GM20431 (cell line): ENCODE measurements around the gene CDK3.

Source experiments
- in situ Hi-C: fragments of 300-500 bp; cut with MseI, MboI; formaldehyde crosslinking; loops from one replicate; pipeline ENCODE4 v1.15.0; 2020; ENCODE audit warnings: low sequenced_read_pairs; ENCODE audit not compliant: unreplicated experiment

CDK3 gene

GRCh38 chr17:76011951-76012350, 11.3 kb downstream of the CDK3 start:
- in situ Hi-C loops, result loop anchor here (10.0 kb wide), 1 partner anchor 283 kb away; no protein-coding TSS in a partner anchor

GRCh38 chr17:76013377-76013932, 12.8 kb downstream of the CDK3 start:
- in situ Hi-C loops, result loop anchor here (10.0 kb wide), 1 partner anchor 281 kb away; no protein-coding TSS in a partner anchor

- in situ Hi-C loops, result loop anchor here (10.0 kb wide), 1 partner anchor 280 kb away; no protein-coding TSS in a partner anchor
Measured at GRCh38 chr17:76014100-76014924, 13.7 kb downstream of the CDK3 start.

- in situ Hi-C loops, result loop anchor here (10.0 kb wide), 1 partner anchor 280 kb away; no protein-coding TSS in a partner anchor
Measured at GRCh38 chr17:76014925-76015261, 14.2 kb downstream of the CDK3 start.

- in situ Hi-C loops, result loop anchor here (10.0 kb wide), 1 partner anchor 277 kb away; no protein-coding TSS in a partner anchor
Measured at GRCh38 chr17:76017481-76018339, 17.1 kb downstream of the CDK3 start.

- in situ Hi-C loops, result loop anchor here (10.0 kb wide), 1 partner anchor 276 kb away; no protein-coding TSS in a partner anchor
Measured at GRCh38 chr17:76018340-76018680, 17.7 kb downstream of the CDK3 start.

GRCh38 chr17:76018801-76019200, 18.1 kb downstream of the CDK3 start:
- in situ Hi-C loops, result loop anchor here (10.0 kb wide), 1 partner anchor 276 kb away; no protein-coding TSS in a partner anchor

GRCh38 chr17:76019833-76020467, 19.3 kb downstream of the CDK3 start:
- in situ Hi-C loops, result loop anchor here (10.0 kb wide), 1 partner anchor 275 kb away; no protein-coding TSS in a partner anchor

- in situ Hi-C loops, result no loop called here
Measured at GRCh38 chr17:76022285-76022684, 21.6 kb downstream of the CDK3 start.

- in situ Hi-C loops, result no loop called here
Measured at GRCh38 chr17:76022973-76023899, 22.6 kb downstream of the CDK3 start.

- in situ Hi-C loops, result no loop called here
Measured at GRCh38 chr17:76023900-76024237, 23.2 kb downstream of the CDK3 start.

- in situ Hi-C loops, result no loop called here
Measured at GRCh38 chr17:76024353-76024752, 23.7 kb downstream of the CDK3 start.

- in situ Hi-C loops, result no loop called here
Measured at GRCh38 chr17:76025294-76025693, 24.6 kb downstream of the CDK3 start.

- in situ Hi-C loops, result no loop called here
Measured at GRCh38 chr17:76026714-76027158, 26.1 kb downstream of the CDK3 start.

- in situ Hi-C loops, result no loop called here
Measured at GRCh38 chr17:76027159-76027839, 26.6 kb downstream of the CDK3 start, which contains the start of gene EVPL. Gene EVPL, minus strand, starts transcription at chr17:76027306. Its CDS starts 108 bp downstream, at chr17:76027198.

- in situ Hi-C loops, result no loop called here
Measured at GRCh38 chr17:76032073-76032779, 31.6 kb downstream of the CDK3 start.

GRCh38 chr17:76032780-76033108, 32.1 kb downstream of the CDK3 start:
- in situ Hi-C loops, result no loop called here

- in situ Hi-C loops, result no loop called here
Measured at GRCh38 chr17:76033139-76033538, 32.5 kb downstream of the CDK3 start.
